LNCaP clone FGC (cell line): Measurements from ENCODE around the gene SNRPD2.
A peak's percentile ranks its signal among the peaks of the same experiment; 100 is the strongest.

Source experiments
- DNase-seq: peaks from one replicate; pipeline ENCODE4 v3.0.0-alpha.2; 2011; ENCODE audit warnings: low read depth
- H3K4me3 ChIP-seq: 2 replicates; pipeline ENCODE4 v1.5.1; 2011; ENCODE audit warnings: mild to moderate bottlenecking, low read depth, low read length, control low read depth
- CTCF ChIP-seq: IDR thresholded peaks from 2 replicates; pipeline ENCODE4 v1.5.1; 2012; ENCODE audit warnings: mild to moderate bottlenecking; ENCODE audit not compliant: control insufficient read depth, insufficient read depth; ENCODE audit errors: extremely low read depth

SNRPD2 gene

GRCh38 chr19:45641274-45642105 lies 50.3 kb downstream of the SNRPD2 start:
- no peak for DNase-seq
- no peak for TF ChIP-seq CTCF
- H3K4me3 ChIP-seq, result no peak overlapping the region

GRCh38 chr19:45640849-45641273 lies 50.9 kb downstream of the SNRPD2 start:
- TF ChIP-seq CTCF, result no peak
- no peak for DNase-seq
- H3K4me3 ChIP-seq, result no peak overlapping the region

GRCh38 chr19:45638930-45639729 lies 52.6 kb downstream of the SNRPD2 start, which contains the start of gene EML2:
Gene EML2 (minus strand): TSS chr19:45639397. CDS start chr19:45639376, 21 bp downstream.
- DNase-seq, result no peak
- peak within 1 kb of the TSS; percentile 62 for H3K4me3 ChIP-seq
- TF ChIP-seq CTCF, result peak; percentile 32

- TF ChIP-seq CTCF, result no peak
- peak overlapping the region; percentile 62 for H3K4me3 ChIP-seq
Observed at GRCh38 chr19:45637890-45638667, 53.7 kb downstream of the SNRPD2 start.

More at GRCh38 chr19:45637890-45638667, 53.7 kb downstream of the SNRPD2 start:
- no peak for DNase-seq
